Ovary (tissue), 9 donors: ENCODE data around the gene PIEZO1. TPM values are rescaled to one million over a fixed set of nuclear protein-coding genes. Genes with fewer than 3 reads are reported as not detected.

Experiments
- DNase-seq, 5 donors: peaks; one replicate each; pipeline ENCODE4 v3.0.0-alpha.2; 2019 to 2020
- H3K27ac ChIP-seq, 2 donors: fragments of 200-600 bp; one replicate each; pipeline versions ENCODE4 v1.5.1 to v1.8.0; 2019 to 2022
- H3K27me3 ChIP-seq: fragments of 200-600 bp; one replicate; pipeline ENCODE4 v1.8.0; 2022
- H3K36me3 ChIP-seq: fragments of 200-600 bp; sonication (generic); one replicate; pipeline ENCODE4 v1.5.1; 2019
- H3K4me1 ChIP-seq: one replicate; pipeline ENCODE4 v1.8.1; 2013; ENCODE audit warnings: mild to moderate bottlenecking, moderate library complexity; ENCODE audit not compliant: insufficient read depth
- H3K4me3 ChIP-seq: fragments of 200-600 bp; sonication (generic); one replicate; pipeline ENCODE4 v1.5.1; 2017
- H3K9me3 ChIP-seq, 2 donors: fragments of 200-600 bp in 1 of 2; sonication (generic) in 1 of 2; one replicate each; pipeline versions ENCODE4 v1.5.1 to v1.8.1; 2013 to 2019; ENCODE audit warnings: mild to moderate bottlenecking in 1 of 2, moderate library complexity in 1 of 2
- CTCF ChIP-seq, 3 donors: fragments of 450-650 bp in 2 of 3; fragments of 200-600 bp in 1 of 3; IDR thresholded peaks; one replicate each; pipeline versions ENCODE4 v1.5.1 to v1.8.0; 2016 to 2022; ENCODE audit warnings: antibody characterized with exemption in 3 of 3, mild to moderate bottlenecking in 1 of 3
- EP300 ChIP-seq: sonication (generic); formaldehyde crosslinking; IDR thresholded peaks from one replicate; pipeline ENCODE4 v1.6.1; 2017; ENCODE audit warnings: antibody characterized with exemption
- POLR2A ChIP-seq: fragments of 450-650 bp; IDR thresholded peaks from one replicate; pipeline ENCODE4 v1.6.1; 2017; ENCODE audit warnings: antibody characterized with exemption, mild to moderate bottlenecking, moderate library complexity
- WGBS, 3 donors: extraction: QIAGEN DNeasy Blood & Tissue Kit in 1 of 3; methylation state at CpG; one replicate each; pipeline versions ENCODE4 v1.1.5 to v1.1.7; 2013 to 2017; 5-methylcytosine and 5-hydroxymethylcytosine counted together
- intact Hi-C, 4 donors: fragments of 100-400 bp; cut with DNase I; formaldehyde crosslinking; loops; one replicate each; pipeline versions ENCODE4 v1.11.0 to v1.15.1; 2022 to 2023
- polyA plus RNA-seq, 2 donors: library from polyadenylated mRNA; stranded (reverse); fragments of 200-250 nt in 1 of 2; fragments of 350-450 nt in 1 of 2; fragmentation: Illumina TruSeq in 1 of 2; extraction: RNeasy Lipid Tissue Mini Kit (QIAGEN cat#74804) in 1 of 2; gene quantifications; one replicate each; pipeline ENCODE4 v1.2.3, GENCODE V29; 2013 to 2014
- total RNA-seq, 7 donors: library from RNA; depleted of rRNA in 2 of 7; stranded (reverse); fragments of >200 nt in 2 of 7; fragmentation: NEBNext Ultra II Directional in 3 of 7; extraction: Animal tissue kit (Norgen Biotek cat#: 25700) in 3 of 7; gene quantifications; one replicate each; pipeline versions ENCODE4 v1.1.0 to v1.2.4, GENCODE V29; 2016 to 2023
- donor health status: DM: no; HTN: no; CAD: no; lungs with moderate emphysema.
- donor health status: DM: no; HTN: no; CAD: no.
- donor health status: Bipolar disorder and iron deficiency.
- donor health status: DM: yes; HTN: yes; CAD: no.
- donor health status: DM: no; HTN: no; CAD: no.
- donor health status: DM: yes; HTN: yes; CAD: no.

The PIEZO1 gene
- total and polyA plus RNA-seq, 9 donors = 13.0 to 93.5 (median 49.1) TPM

GRCh38 chr16:88721236-88721635 is 63.8 kb downstream of the PIEZO1 start:
- Histone ChIP-seq H3K27ac (no peak overlapping the region), H3K4me3 (no peak overlapping the region), H3K27me3 (no peaks in the 10 kb centered on the region), H3K9me3 (no peaks in the 10 kb centered on the region), H3K36me3 (no peaks in the 10 kb centered on the region), H3K4me1 (no peaks in the 10 kb centered on the region)
- no peak for DNase-seq
- TF ChIP-seq CTCF (IDR thresholded peaks at IDR 0.05) (no peak), EP300 (no peak), POLR2A (no peak)
- WGBS, 3 donors = 94 to 96% (median 94%) methylated on average over 17 of the region's 17 CpGs
- intact Hi-C loops = no loop called here

- DNase-seq = no peak
- H3K27ac ChIP-seq = no peak overlapping the region
- H3K4me3 ChIP-seq = no peak overlapping the region
- H3K9me3 ChIP-seq = no peaks in the 10 kb centered on the region
- H3K4me1 ChIP-seq = no peaks in the 10 kb centered on the region
- intact Hi-C loops = no loop called here
- no peaks in the 10 kb centered on the region for H3K27me3 ChIP-seq
- H3K36me3 ChIP-seq = no peaks in the 10 kb centered on the region
- no peak for TF ChIP-seq EP300
- no peak for TF ChIP-seq POLR2A
- no peak for TF ChIP-seq CTCF (IDR thresholded peaks at IDR 0.05)
- WGBS, 3 donors = 88 to 92% (median 91%) methylated on average over 23 of the region's 23 CpGs
Measured at GRCh38 chr16:88720396-88720970, 64.5 kb downstream of the PIEZO1 start.

GRCh38 chr16:88719933-88720296 is 65.1 kb downstream of the PIEZO1 start:
- no peaks in the 10 kb centered on the region for H3K4me1 ChIP-seq
- no peak for DNase-seq
- H3K4me3 ChIP-seq = no peak overlapping the region
- 92 to 94% (median 92%) methylated on average over 18 to 19 of the region's 19 CpGs for WGBS, 3 donors
- no peaks in the 10 kb centered on the region for H3K36me3 ChIP-seq
- no peaks in the 10 kb centered on the region for H3K9me3 ChIP-seq
- no peaks in the 10 kb centered on the region for H3K27me3 ChIP-seq
- TF ChIP-seq POLR2A (no peak), CTCF (IDR thresholded peaks at IDR 0.05) (no peak)
- intact Hi-C loops = no loop called here
- no peak overlapping the region for H3K27ac ChIP-seq

- Histone ChIP-seq H3K9me3 (no peaks in the 10 kb centered on the region), H3K27ac (no peak overlapping the region), H3K27me3 (no peaks in the 10 kb centered on the region), H3K4me3 (no peak overlapping the region), H3K4me1 (no peaks in the 10 kb centered on the region), H3K36me3 (no peaks in the 10 kb centered on the region)
- TF ChIP-seq POLR2A = no peak
- no peak for TF ChIP-seq CTCF (IDR thresholded peaks at IDR 0.05)
- TF ChIP-seq EP300 = no peak
- 89 to 93% (median 91%) methylated on average over 28 to 29 of the region's 29 CpGs for WGBS, 3 donors
- DNase-seq = no peak
- intact Hi-C loops = no loop called here
Measured at GRCh38 chr16:88719267-88719932, 65.6 kb downstream of the PIEZO1 start.
